IPS-NIHi7 (cell line): ENCODE data around the gene PARVG.
A peak's percentile ranks its signal among the peaks of the same experiment; 100 is the strongest.

ENCODE experiments used
- DNase-seq: peaks from one replicate; pipeline ENCODE4 v3.0.0; 2012; ENCODE audit warnings: mixed read lengths; ENCODE audit errors: extremely low spot score

The PARVG gene

DNA sequence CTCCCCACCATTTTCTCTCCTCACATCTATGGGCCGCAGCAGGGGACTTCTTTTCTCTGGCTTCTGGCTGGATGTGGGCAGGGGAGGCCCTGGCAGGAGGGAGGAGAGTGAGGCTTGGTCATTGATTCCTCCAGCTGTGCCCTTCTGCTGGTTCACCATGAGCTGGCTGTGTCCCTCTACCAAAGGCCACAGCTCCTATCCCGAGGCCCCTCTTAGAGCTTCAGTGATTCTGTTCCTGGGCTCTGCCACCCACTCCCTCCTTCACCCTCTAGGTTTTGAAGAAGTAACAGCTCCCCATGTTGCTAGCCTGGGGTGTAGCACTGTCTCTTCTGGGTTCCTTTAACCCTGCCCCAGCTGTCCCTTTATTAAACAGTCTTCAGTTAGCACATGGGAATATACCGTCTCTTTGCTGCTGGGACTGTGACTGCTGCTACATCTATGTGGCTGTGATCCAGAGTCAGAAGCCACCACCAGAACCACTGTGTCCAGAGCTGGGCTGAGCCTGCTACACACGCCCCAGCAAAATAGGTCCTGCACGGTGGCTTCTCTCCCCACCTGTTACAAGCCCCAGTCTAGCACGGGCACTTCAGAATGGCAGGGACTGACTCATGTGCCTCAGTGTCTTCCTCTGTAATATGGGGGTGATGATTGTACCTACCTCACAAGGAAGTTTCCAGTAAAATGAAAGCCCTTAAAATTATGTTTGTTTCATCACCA lies 578 bp upstream of the PARVG start:
- no peak for DNase-seq

GRCh38 chr22:44181033-44181911 lies 547 bp downstream of the PARVG start:
- no peak for DNase-seq

GRCh38 chr22:44181912-44182587 lies 1.3 kb downstream of the PARVG start:
- no peak for DNase-seq

GRCh38 chr22:44182588-44183286 lies 2.0 kb downstream of the PARVG start:
- DNase-seq, result no peak

DNA sequence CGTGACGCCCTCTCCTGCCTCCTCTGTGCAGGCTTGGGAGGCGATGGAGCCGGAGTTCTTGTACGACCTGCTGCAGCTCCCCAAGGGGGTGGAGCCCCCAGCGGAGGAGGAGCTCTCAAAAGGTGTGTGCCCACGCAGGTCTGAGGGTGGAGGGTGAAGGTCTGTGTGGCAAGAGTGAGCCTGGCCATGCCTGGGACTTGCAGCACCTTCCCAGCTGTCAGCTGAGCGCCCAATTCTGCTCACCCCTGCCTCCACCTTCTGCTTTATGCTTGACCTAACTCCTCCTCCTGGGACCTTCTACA lies 2.5 kb downstream of the PARVG start:
- no peak for DNase-seq

GRCh38 chr22:44184006-44184405 lies 3.3 kb downstream of the PARVG start:
- DNase-seq, result no peak

- DNase-seq, result no peak
Observed at GRCh38 chr22:44185237-44186120, 4.8 kb downstream of the PARVG start.

- no peak for DNase-seq
Observed at GRCh38 chr22:44186121-44186510, 5.4 kb downstream of the PARVG start.

- DNase-seq, result no peak
Observed at GRCh38 chr22:44186737-44187136, 6.0 kb downstream of the PARVG start.

DNA sequence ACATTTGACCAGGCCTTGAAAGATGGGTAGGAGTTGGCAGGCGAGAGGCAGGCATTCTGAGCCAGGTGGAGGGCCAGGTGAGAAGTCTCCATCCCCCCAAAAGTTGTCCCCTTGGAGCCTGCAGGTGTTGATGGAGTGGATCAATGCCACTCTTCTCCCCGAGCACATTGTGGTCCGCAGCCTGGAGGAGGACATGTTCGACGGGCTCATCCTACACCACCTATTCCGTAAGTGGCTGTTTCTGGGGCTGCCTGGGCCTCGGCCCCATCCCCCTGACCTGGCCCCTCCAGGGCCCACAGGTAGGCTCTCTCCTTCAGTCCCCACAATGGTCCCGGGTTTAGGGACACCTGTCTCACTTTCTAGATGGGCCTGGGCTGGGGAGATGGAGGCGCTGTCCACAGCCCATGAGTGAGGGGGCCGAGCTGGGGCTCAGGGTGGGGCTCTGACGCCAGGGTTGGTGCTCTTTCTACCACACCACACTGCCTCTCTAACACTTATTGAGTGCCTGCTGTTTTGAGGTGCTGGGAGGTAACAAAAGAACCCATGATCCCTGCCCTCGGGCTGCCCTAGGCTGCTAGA lies 7.0 kb downstream of the PARVG start:
- DNase-seq, result no peak

DNA sequence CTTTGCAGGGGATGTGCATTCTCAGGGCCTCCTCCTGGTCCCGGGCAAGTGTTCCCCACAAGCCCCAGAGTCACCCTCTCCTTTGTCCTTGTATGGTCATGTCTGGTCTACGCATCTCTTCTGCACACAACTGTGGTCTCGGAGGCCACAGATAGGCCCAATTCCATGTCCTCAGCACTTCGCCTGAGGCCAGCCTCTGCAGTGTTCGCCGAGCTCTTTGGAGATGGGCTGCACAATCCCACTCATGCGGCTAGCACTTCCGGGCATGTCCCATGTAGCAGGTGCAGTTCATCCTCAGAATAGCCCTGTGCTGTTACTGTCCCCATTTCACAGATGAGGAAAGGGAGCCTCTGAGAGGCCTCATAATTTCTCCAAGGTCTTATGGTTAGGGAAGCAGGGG lies 7.6 kb downstream of the PARVG start:
- DNase-seq, result no peak

DNA sequence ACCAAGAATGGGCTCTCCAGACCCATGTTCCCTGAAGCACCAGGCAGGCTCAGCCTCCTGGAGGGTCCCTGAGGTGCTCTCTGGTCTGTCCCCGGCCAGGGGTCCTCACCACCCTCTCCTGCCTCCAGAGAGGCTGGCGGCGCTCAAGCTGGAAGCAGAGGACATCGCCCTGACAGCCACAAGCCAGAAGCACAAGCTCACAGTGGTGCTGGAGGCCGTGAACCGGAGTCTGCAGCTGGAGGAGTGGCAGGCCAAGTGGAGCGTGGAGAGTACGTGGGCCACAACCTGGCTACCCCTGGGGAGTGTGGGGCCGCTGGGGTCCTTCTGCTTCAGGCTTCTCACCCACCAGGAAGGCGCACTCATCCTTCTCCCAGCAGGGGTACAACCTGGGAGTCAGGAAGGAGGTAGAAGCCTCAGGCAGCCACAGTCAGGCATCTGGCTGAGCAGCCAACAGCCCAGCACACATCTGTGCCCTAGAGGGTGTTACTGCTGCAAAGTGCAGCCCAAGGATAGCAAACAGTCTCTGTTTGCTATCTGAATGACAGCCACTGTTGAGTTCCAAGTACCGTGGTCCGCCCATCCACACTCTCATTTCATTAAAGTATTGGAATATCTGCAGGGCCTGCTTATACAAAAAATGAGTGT lies 8.4 kb downstream of the PARVG start:
- DNase-seq, result no peak

DNA sequence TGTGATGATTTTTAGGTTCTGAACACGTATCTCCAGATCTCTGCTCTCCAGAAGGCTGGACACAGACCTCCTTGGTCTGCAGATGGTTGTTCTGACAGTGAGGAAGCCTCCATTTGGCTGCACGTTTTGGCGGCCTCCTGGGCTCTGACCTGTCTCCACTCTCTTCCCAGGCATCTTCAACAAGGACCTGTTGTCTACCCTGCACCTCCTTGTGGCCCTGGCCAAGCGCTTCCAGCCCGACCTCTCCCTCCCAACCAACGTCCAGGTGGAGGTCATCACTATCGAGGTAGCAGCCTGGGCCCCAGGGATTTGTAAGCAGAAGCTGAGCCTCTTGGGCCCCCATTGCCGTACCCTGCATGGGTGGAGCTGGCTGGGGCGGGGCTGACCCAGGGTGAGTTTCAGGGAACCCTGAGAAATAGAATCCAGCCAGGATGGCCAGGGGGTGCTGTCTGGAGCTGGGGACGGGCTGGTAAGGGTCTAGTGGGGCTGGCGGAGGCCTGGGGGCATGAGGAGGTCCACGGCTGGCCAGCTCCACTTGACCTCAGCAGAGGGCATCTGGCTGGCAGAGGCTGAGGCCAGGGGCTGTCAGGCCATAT lies 9.8 kb downstream of the PARVG start:
- DNase-seq, result no peak

DNA sequence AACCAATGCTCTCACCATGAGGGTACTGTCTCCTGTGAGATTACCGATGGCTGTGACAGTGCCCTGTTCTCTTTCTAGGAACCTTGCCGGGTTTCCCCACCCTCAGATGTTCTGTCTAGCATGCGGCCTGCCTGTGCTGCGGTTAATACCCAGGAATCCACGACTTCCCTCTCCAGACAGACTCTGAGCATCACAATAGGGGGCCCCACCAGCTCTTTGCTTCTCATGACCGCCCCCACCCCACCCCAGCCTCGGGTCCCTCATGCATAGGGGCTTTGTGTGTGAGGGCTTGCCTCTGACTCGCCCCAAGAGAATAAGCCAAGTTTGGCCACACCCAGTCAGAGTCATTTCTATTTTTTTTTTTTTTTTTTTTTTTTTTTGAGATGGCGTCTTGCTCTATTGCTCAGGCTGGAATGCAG lies 10.3 kb downstream of the PARVG start:
- no peak for DNase-seq

DNA sequence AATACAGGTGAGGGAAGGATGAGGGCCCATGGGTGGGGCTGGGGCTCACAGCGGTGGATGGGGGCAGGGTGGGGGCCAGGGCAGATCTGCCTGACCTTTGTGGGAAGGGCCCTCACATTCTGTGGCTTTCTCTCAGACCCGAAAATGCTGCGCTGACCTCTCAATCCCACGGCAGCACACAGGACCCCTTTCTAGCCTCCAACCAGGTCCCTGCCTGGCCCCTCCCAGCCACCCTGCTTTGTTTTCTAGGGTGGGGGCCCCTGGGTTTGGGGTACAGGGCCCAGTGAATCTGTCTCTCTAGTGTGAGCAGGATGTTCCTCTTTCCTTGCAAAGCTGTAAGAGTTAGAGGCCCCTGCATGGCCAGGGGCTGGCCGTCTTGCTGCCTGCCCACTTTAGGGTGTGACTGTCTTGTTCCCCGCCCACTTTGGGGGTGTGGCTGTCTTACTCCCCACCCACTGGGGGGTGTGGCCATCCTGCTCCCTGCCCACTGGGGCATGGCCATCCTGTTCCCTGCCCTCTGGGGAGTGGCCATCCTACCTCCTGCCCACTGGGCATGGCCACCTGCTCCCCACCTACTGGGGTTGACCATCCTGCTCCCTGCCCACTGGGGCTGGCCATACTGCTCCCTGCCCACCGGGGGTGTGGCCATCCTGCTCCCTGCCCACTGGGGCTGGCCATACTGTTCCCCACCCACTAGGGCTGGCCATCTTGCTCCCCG lies 11.5 kb downstream of the PARVG start:
- peak; percentile 76 for DNase-seq

DNA sequence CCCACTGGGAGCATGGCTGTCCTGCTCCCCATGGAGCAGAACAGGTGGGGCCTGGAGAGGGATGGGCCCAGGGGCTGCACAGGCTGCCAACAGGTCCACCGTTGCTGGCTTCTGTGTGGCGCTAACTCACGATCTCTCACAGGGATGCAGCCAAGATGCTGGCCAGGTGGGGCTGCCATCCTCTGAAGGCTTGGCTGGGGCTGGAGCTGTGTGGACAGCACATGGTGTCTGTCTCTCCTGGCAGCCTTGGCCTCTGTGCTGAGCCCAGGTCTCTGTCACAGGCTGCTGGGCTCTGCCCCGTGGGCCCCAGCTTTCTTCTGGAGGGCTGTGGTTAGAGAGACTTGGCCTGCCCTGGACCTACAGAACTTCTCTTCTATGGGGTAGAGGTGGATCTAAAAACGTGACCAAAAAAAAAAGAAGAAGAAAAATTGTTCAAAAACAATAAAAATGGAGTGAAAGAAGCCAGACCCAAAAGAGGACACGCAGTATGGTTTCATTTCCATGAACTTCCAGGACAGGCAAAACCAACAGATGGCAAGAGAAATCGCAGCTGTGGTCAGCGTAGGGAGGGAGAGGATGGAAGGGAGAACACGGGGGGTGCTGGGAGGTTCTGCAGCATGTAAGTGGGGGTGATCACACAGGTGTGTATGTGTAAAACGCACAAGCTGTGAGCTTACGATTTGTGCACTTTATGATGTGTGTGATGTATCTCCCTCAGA lies 12.2 kb downstream of the PARVG start:
- no peak for DNase-seq

DNA sequence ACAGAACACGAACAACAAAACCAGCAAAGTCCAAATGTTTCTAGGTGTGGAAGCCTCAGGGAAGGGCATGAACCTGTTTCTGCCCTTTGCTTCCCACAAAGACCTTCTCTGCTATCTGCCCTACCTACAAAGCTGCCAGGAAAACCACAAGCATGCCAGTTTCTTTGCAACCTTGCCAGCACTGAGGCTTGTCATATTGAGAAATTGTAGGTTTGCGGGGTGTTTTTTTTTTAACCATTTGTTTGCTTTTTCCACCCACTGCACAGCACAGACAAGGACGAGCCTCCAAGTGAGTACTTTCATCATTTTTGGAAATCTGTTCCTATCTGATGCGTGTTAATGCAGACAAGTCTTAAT lies 12.8 kb downstream of the PARVG start:
- no peak for DNase-seq

- DNase-seq, result no peak
Observed at GRCh38 chr22:44194569-44194968, 13.8 kb downstream of the PARVG start.
